GM21825 (cell line): ENCODE data around the gene NRXN3.

Source experiments
- ATAC-seq: cut with Tn5 transposase; IDR thresholded peaks from one replicate; pipeline ENCODE4 v1.9.1; 2021; ENCODE audit warnings: mild to moderate bottlenecking, moderate library complexity; ENCODE audit not compliant: unreplicated experiment

The NRXN3 gene

GRCh38 chr14:78170203-78170602 is at the start of gene NRXN3:
TSS of gene NRXN3 (plus strand) at chr14:78170373. CDS start at chr14:78243094, 72,721 bp downstream.
- ATAC-seq, result no peak

- no peak for ATAC-seq
Observed at GRCh38 chr14:78122436-78122835, 47.7 kb upstream of the NRXN3 start.

- ATAC-seq, result no peak
Observed at GRCh38 chr14:78123650-78124253, 46.4 kb upstream of the NRXN3 start.

- ATAC-seq, result no peak
Observed at GRCh38 chr14:78127961-78128360, 42.2 kb upstream of the NRXN3 start.

GRCh38 chr14:78129375-78129774 is 40.8 kb upstream of the NRXN3 start:
- ATAC-seq, result no peak

- ATAC-seq, result no peak
Observed at GRCh38 chr14:78130356-78130755, 39.8 kb upstream of the NRXN3 start.

GRCh38 chr14:78131201-78131600 is 39.0 kb upstream of the NRXN3 start:
- ATAC-seq, result no peak

- ATAC-seq, result no peak
Observed at GRCh38 chr14:78131616-78132015, 38.6 kb upstream of the NRXN3 start.

GRCh38 chr14:78135450-78135891 is 34.7 kb upstream of the NRXN3 start:
- no peak for ATAC-seq

- ATAC-seq, result no peak
Observed at GRCh38 chr14:78136695-78137094, 33.5 kb upstream of the NRXN3 start.

GRCh38 chr14:78141590-78141989 is 28.6 kb upstream of the NRXN3 start:
- ATAC-seq, result no peak

- ATAC-seq, result no peak
Observed at GRCh38 chr14:78142998-78143397, 27.2 kb upstream of the NRXN3 start.

- no peak for ATAC-seq
Observed at GRCh38 chr14:78143489-78144145, 26.6 kb upstream of the NRXN3 start.

GRCh38 chr14:78152201-78153063 is 17.7 kb upstream of the NRXN3 start:
- no peak for ATAC-seq

- no peak for ATAC-seq
Observed at GRCh38 chr14:78153064-78153341, 17.2 kb upstream of the NRXN3 start.

GRCh38 chr14:78154827-78155226 is 15.3 kb upstream of the NRXN3 start:
- ATAC-seq, result no peak

GRCh38 chr14:78156196-78156595 is 14.0 kb upstream of the NRXN3 start:
- no peak for ATAC-seq

- ATAC-seq, result no peak
Observed at GRCh38 chr14:78157494-78158437, 12.4 kb upstream of the NRXN3 start.

GRCh38 chr14:78162202-78162601 is 8.0 kb upstream of the NRXN3 start:
- no peak for ATAC-seq

GRCh38 chr14:78164226-78164853 is 5.8 kb upstream of the NRXN3 start:
- ATAC-seq, result no peak
